ENCODE measurements around the gene P2RX1.

The P2RX1 gene

GRCh38 chr17:3892095-3892998 is 23.9 kb downstream of the P2RX1 start:
- H3K27me3 Mint-ChIP-seq: no peaks in the 10 kb centered on the region
- H3K4me1 Mint-ChIP-seq: peaks cover 52% of the 10 kb centered on the region
- peak; percentile 51 for ATAC-seq

GRCh38 chr17:3891626-3892094 is 24.6 kb downstream of the P2RX1 start:
- no peak for ATAC-seq
- Mint-ChIP-seq H3K9me3 (no peaks in the 10 kb centered on the region), H3K27ac (no peak overlapping the region), H3K27me3 (no peaks in the 10 kb centered on the region), H3K4me3 (peak overlapping the region; percentile 75), H3K4me1 (peaks cover 58% of the 10 kb centered on the region)
- no peak for DNase-seq

More at GRCh38 chr17:3892095-3892998, 23.9 kb downstream of the P2RX1 start:
- DNase-seq: peak; percentile 58 to 64
- Mint-ChIP-seq H3K9me3 (no peaks in the 10 kb centered on the region), H3K27ac (peak overlapping the region in 1 of 2 donors; percentile 3), H3K4me3 (peak overlapping the region; percentile 75)

- H3K4me1 Mint-ChIP-seq: peaks cover 66% of the 10 kb centered on the region
- ATAC-seq: no peak
- peak overlapping the region in 1 of 2 donors; percentile 75 for H3K4me3 Mint-ChIP-seq
- H3K9me3 Mint-ChIP-seq: no peaks in the 10 kb centered on the region
- no peak overlapping the region for H3K27ac Mint-ChIP-seq
- DNase-seq: no peak
- H3K27me3 Mint-ChIP-seq: no peaks in the 10 kb centered on the region
These were observed 25.4 kb downstream of the P2RX1 start for GRCh38 chr17:3890878-3891219.

- Mint-ChIP-seq H3K9me3 (no peaks in the 10 kb centered on the region), H3K4me1 (peaks cover 66% of the 10 kb centered on the region), H3K4me3 (no peak overlapping the region), H3K27me3 (no peaks in the 10 kb centered on the region), H3K27ac (no peak overlapping the region)
- DNase-seq: no peak
- ATAC-seq: no peak
These were observed 26.0 kb downstream of the P2RX1 start for GRCh38 chr17:3890082-3890877.

- DNase-seq (no peak), ATAC-seq (no peak)
- H3K4me1 Mint-ChIP-seq: peaks cover 66% of the 10 kb centered on the region
- H3K9me3 Mint-ChIP-seq: no peaks in the 10 kb centered on the region
- no peak overlapping the region for H3K4me3 Mint-ChIP-seq
- no peaks in the 10 kb centered on the region for H3K27me3 Mint-ChIP-seq
- H3K27ac Mint-ChIP-seq: no peak overlapping the region
These were observed 26.8 kb downstream of the P2RX1 start for GRCh38 chr17:3889325-3890012.

- Mint-ChIP-seq H3K27me3 (no peaks in the 10 kb centered on the region), H3K9me3 (no peaks in the 10 kb centered on the region), H3K4me3 (no peak overlapping the region), H3K27ac (peak overlapping the region in 1 of 2 donors; percentile 61), H3K4me1 (peaks cover 57% of the 10 kb centered on the region)
- ATAC-seq (no peak), DNase-seq (no peak)
These were observed 27.7 kb downstream of the P2RX1 start for GRCh38 chr17:3888343-3889171.

GRCh38 chr17:3887804-3888203 is 28.5 kb downstream of the P2RX1 start:
- no peak for ATAC-seq
- H3K9me3 Mint-ChIP-seq: no peaks in the 10 kb centered on the region
- H3K27me3 Mint-ChIP-seq: no peaks in the 10 kb centered on the region
- no peak for DNase-seq
- peak overlapping the region in 1 of 2 donors; percentile 92 for H3K27ac Mint-ChIP-seq
- no peak overlapping the region for H3K4me3 Mint-ChIP-seq
- peaks cover 53% of the 10 kb centered on the region for H3K4me1 Mint-ChIP-seq

- no peak for ATAC-seq
- DNase-seq: no peak
- Mint-ChIP-seq H3K27ac (peak overlapping the region; percentile 56 to 92), H3K4me1 (peaks cover 53% of the 10 kb centered on the region), H3K4me3 (peak overlapping the region; percentile 39 to 70), H3K9me3 (no peaks in the 10 kb centered on the region), H3K27me3 (no peaks in the 10 kb centered on the region)
These were observed 28.9 kb downstream of the P2RX1 start for GRCh38 chr17:3887394-3887793.

GRCh38 chr17:3886776-3887175 is 29.5 kb downstream of the P2RX1 start:
- ATAC-seq: peak; percentile 52
- Mint-ChIP-seq H3K4me3 (peak overlapping the region; percentile 39 to 70), H3K4me1 (peaks cover 47% of the 10 kb centered on the region), H3K9me3 (no peaks in the 10 kb centered on the region), H3K27me3 (no peaks in the 10 kb centered on the region), H3K27ac (peak overlapping the region; percentile 92 to 95)
- no peak for DNase-seq

GRCh38 chr17:3885970-3886369 is 30.3 kb downstream of the P2RX1 start:
- H3K27ac Mint-ChIP-seq: peak overlapping the region in 1 of 2 donors; percentile 86

GRCh38 chr17:3885271-3885670 is 31.0 kb downstream of the P2RX1 start:
- peaks cover 32% of the 10 kb centered on the region for H3K4me1 Mint-ChIP-seq

More at GRCh38 chr17:3885970-3886369, 30.3 kb downstream of the P2RX1 start:
- peaks cover 39% of the 10 kb centered on the region for H3K4me1 Mint-ChIP-seq
- DNase-seq: no peak
- ATAC-seq: no peak
- H3K4me3 Mint-ChIP-seq: no peak overlapping the region
- H3K9me3 Mint-ChIP-seq: no peaks in the 10 kb centered on the region
- no peaks in the 10 kb centered on the region for H3K27me3 Mint-ChIP-seq

GRCh38 chr17:3884188-3884587 is 32.1 kb downstream of the P2RX1 start:
- peaks cover 28% of the 10 kb centered on the region for H3K4me1 Mint-ChIP-seq
- no peaks in the 10 kb centered on the region for H3K9me3 Mint-ChIP-seq
- H3K27ac Mint-ChIP-seq: no peak overlapping the region
- ATAC-seq (no peak), DNase-seq (no peak)
- no peak overlapping the region for H3K4me3 Mint-ChIP-seq
- no peaks in the 10 kb centered on the region for H3K27me3 Mint-ChIP-seq

More at GRCh38 chr17:3885271-3885670, 31.0 kb downstream of the P2RX1 start:
- H3K4me3 Mint-ChIP-seq: no peak overlapping the region
- H3K27me3 Mint-ChIP-seq: no peaks in the 10 kb centered on the region
- H3K27ac Mint-ChIP-seq: no peak overlapping the region
- DNase-seq (no peak), ATAC-seq (no peak)
- H3K9me3 Mint-ChIP-seq: no peaks in the 10 kb centered on the region

- DNase-seq: no peak
- Mint-ChIP-seq H3K4me3 (no peak overlapping the region), H3K27ac (no peak overlapping the region), H3K4me1 (peaks cover 14% of the 10 kb centered on the region), H3K27me3 (no peaks in the 10 kb centered on the region), H3K9me3 (no peaks in the 10 kb centered on the region)
- ATAC-seq: no peak
These were observed 34.0 kb downstream of the P2RX1 start for GRCh38 chr17:3882276-3882675.

- Mint-ChIP-seq H3K4me1 (peaks cover 1% of the 10 kb centered on the region), H3K27ac (no peak overlapping the region), H3K9me3 (no peaks in the 10 kb centered on the region), H3K27me3 (no peaks in the 10 kb centered on the region), H3K4me3 (no peak overlapping the region)
- ATAC-seq (no peak), DNase-seq (no peak)
These were observed 35.3 kb downstream of the P2RX1 start for GRCh38 chr17:3880983-3881382.
